ENCODE results near the gene MAMLD1.

MAMLD1 gene

DNA sequence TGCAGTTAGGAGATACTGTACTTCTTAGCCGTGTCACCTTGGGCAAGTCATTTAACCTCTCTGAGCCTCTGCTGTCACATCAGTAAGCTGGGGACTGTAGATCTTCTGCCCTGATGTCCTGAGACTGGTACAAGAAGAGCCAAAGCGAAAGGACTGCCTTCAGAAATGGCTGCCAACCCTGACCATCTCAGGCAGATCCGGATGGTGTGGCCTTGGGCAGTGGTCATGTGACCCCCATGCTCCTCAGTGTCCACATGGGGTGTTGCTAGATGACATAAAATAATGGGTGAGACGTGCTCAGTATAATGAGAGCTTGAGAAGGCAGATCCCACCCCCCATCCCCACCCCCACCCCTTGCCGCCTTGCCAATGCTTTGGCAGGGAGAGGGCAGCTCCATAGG, 144.9 kb downstream of the MAMLD1 start:
- H3K36me3 ChIP-seq (ENCODE audit: low read length): no peaks in the 10 kb centered on the region
- no peak overlapping the region for H3K4me3 ChIP-seq (ENCODE audit: insufficient read depth, low read length, poor library complexity, severe bottlenecking)
- no peak overlapping the region for H3K27ac ChIP-seq (ENCODE audit: low read depth, low read length)
- no peak for TF ChIP-seq EZH2phosphoT487 (conservative IDR thresholded peaks at IDR 0.05; ENCODE audit: low read length)
- TF ChIP-seq, protein P1, sequence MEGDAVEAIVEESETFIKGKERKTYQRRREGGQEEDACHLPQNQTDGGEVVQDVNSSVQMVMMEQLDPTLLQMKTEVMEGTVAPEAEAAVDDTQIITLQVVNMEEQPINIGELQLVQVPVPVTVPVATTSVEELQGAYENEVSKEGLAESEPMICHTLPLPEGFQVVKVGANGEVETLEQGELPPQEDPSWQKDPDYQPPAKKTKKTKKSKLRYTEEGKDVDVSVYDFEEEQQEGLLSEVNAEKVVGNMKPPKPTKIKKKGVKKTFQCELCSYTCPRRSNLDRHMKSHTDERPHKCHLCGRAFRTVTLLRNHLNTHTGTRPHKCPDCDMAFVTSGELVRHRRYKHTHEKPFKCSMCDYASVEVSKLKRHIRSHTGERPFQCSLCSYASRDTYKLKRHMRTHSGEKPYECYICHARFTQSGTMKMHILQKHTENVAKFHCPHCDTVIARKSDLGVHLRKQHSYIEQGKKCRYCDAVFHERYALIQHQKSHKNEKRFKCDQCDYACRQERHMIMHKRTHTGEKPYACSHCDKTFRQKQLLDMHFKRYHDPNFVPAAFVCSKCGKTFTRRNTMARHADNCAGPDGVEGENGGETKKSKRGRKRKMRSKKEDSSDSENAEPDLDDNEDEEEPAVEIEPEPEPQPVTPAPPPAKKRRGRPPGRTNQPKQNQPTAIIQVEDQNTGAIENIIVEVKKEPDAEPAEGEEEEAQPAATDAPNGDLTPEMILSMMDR (IDR thresholded peaks at IDR 0.05; ENCODE audit: insufficient read depth, low read length, poor library complexity, severe bottlenecking): no peak
- no peak overlapping the region for H2AFZ ChIP-seq (ENCODE audit: low read depth, low read length, severe bottlenecking)
- H3K27me3 ChIP-seq (ENCODE audit: low read length): no peaks in the 10 kb centered on the region
- H4K20me1 ChIP-seq (ENCODE audit: low read depth, low read length): no peaks in the 10 kb centered on the region
- H3K4me2 ChIP-seq (ENCODE audit: low read depth, low read length, poor library complexity, severe bottlenecking): no peak overlapping the region
- no peaks in the 10 kb centered on the region for H3K9me3 ChIP-seq (ENCODE audit: insufficient read depth, low read length)
- no peaks in the 10 kb centered on the region for H3K9me2 ChIP-seq (replicated peaks; ENCODE audit: insufficient read depth, low read length)
- H3F3A ChIP-seq (ENCODE audit: insufficient read depth): no peaks in the 10 kb centered on the region
- no peaks in the 10 kb centered on the region for H3K79me2 ChIP-seq (ENCODE audit: insufficient read depth, low read length)
- H3K9ac ChIP-seq (ENCODE audit: low read length): no peak overlapping the region

DNA sequence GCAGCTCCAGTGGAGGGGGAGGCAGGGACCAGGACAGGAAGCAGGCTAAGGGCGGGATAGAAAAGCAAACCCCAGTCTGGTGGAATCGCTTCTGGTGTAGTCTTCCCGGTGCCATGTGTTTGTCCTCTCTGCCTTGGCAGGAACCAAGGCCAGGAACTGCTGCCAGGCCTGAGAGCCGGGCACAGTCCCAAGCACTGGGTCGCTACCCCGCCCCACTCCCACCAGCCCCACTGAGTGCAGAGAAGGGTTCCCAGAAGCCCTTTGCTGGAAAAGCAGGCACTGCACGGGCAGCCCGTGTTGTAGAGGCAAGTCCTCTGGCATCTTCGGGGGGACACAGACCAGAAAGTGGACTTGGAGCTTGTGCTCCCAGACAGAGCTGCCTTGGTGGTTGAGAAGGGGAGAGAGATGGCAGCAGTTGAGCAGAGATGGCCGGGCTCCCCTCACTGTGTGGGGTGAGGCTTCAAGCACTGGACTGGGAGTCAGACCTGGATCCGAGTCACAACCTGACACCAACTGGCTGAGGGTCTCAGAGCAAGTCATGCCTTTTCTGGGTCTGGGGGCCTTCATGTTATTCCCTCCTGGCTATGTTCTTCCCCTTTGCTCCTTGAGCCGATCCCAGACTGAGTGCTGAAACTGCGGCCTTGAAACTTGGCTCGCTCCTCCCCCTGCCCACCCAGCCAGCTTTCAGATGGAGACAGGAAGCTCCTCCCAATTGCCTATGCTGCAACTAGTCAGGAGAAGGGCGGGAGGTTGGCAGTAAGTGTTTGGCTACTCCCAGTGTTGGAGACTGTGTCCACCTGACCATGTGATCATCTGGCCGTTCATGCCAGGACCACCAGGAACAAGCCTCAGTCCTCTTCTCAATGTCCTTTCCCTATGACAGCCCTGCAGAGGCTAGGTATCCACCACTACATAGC, 145.6 kb downstream of the MAMLD1 start:
- H3F3A ChIP-seq (ENCODE audit: insufficient read depth): no peaks in the 10 kb centered on the region
- no peak overlapping the region for H3K27ac ChIP-seq (ENCODE audit: low read depth, low read length)
- no peaks in the 10 kb centered on the region for H3K9me3 ChIP-seq (ENCODE audit: insufficient read depth, low read length)
- H2AFZ ChIP-seq (ENCODE audit: low read depth, low read length, severe bottlenecking): no peak overlapping the region
- no peak overlapping the region for H3K4me2 ChIP-seq (ENCODE audit: low read depth, low read length, poor library complexity, severe bottlenecking)
- H3K4me3 ChIP-seq (ENCODE audit: insufficient read depth, low read length, poor library complexity, severe bottlenecking): no peak overlapping the region
- no peaks in the 10 kb centered on the region for H3K9me2 ChIP-seq (replicated peaks; ENCODE audit: insufficient read depth, low read length)
- no peaks in the 10 kb centered on the region for H3K79me2 ChIP-seq (ENCODE audit: insufficient read depth, low read length)
- H3K36me3 ChIP-seq (ENCODE audit: low read length): no peaks in the 10 kb centered on the region
- no peak for TF ChIP-seq EZH2phosphoT487 (conservative IDR thresholded peaks at IDR 0.05; ENCODE audit: low read length)
- TF ChIP-seq, protein P1 (IDR thresholded peaks at IDR 0.05; ENCODE audit: insufficient read depth, low read length, poor library complexity, severe bottlenecking): no peak
- H4K20me1 ChIP-seq (ENCODE audit: low read depth, low read length): no peaks in the 10 kb centered on the region
- H3K9ac ChIP-seq (ENCODE audit: low read length): no peak overlapping the region
- no peaks in the 10 kb centered on the region for H3K27me3 ChIP-seq (ENCODE audit: low read length)

DNA sequence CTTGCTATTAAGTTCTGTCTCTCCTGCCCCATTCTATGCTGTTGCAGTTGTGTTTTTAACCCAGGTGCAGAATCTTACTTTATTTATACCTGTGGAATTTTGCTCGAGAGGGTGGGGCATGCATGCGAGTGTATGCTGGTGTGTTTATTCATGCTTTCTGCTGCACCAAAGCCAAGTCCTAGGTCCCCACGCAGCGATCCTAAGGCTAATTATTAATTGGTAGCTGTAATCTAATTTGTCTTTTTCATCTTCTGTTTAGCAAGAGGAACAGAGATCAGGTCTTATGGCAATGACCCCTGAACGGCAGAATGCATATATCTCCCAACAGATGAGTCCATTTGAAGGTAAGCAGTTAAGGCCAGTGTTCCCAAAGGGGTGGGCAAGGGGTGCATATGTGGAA, 146.6 kb downstream of the MAMLD1 start:
- Histone ChIP-seq H3K27me3 (ENCODE audit: low read length) (no peaks in the 10 kb centered on the region), H3K9me2 (replicated peaks; ENCODE audit: insufficient read depth, low read length) (no peaks in the 10 kb centered on the region), H3F3A (ENCODE audit: insufficient read depth) (no peaks in the 10 kb centered on the region), H3K9ac (ENCODE audit: low read length) (no peak overlapping the region), H3K27ac (ENCODE audit: low read depth, low read length) (no peak overlapping the region), H3K9me3 (ENCODE audit: insufficient read depth, low read length) (no peaks in the 10 kb centered on the region), H2AFZ (ENCODE audit: low read depth, low read length, severe bottlenecking) (no peak overlapping the region), H4K20me1 (ENCODE audit: low read depth, low read length) (no peaks in the 10 kb centered on the region), H3K4me3 (ENCODE audit: insufficient read depth, low read length, poor library complexity, severe bottlenecking) (no peak overlapping the region), H3K36me3 (ENCODE audit: low read length) (no peaks in the 10 kb centered on the region), H3K4me2 (ENCODE audit: low read depth, low read length, poor library complexity, severe bottlenecking) (no peak overlapping the region), H3K79me2 (ENCODE audit: insufficient read depth, low read length) (no peaks in the 10 kb centered on the region)
- TF ChIP-seq, protein P1 (IDR thresholded peaks at IDR 0.05; ENCODE audit: insufficient read depth, low read length, poor library complexity, severe bottlenecking): no peak
- no peak for TF ChIP-seq EZH2phosphoT487 (conservative IDR thresholded peaks at IDR 0.05; ENCODE audit: low read length)

Data from SU-DHL-6 (cell line).